Stomach (tissue), 9 donors: ENCODE results near the gene MKX. TPM values are rescaled to one million over a fixed set of nuclear protein-coding genes. Genes with fewer than 3 reads are reported as not detected.

Source experiments
- DNase-seq, 2 donors: peaks; one replicate each; pipeline versions ENCODE4 v3.0.0 to v3.0.0-alpha.2; 2013 to 2019
- H3K27ac ChIP-seq, 5 donors: fragments of 200-600 bp in 4 of 5; sonication (generic) in 4 of 5; one replicate each; pipeline ENCODE4 v1.5.1; 2013 to 2019; ENCODE audit warnings: mild to moderate bottlenecking in 1 of 5, moderate library complexity in 1 of 5
- H3K27me3 ChIP-seq, 3 donors: fragments of 200-600 bp; sonication (generic); one replicate each; pipeline ENCODE4 v1.5.1; 2017 to 2019; ENCODE audit warnings: mixed run types in 1 of 3
- H3K36me3 ChIP-seq, 4 donors: fragments of 200-600 bp; sonication (generic); 1 replicate in 3 of 4; 2 replicates in 1 of 4; pipeline ENCODE4 v1.5.1; 2016 to 2019
- H3K4me1 ChIP-seq, 4 donors: fragments of 200-600 bp; sonication (generic); one replicate each; pipeline ENCODE4 v1.5.1; 2016 to 2019
- H3K4me3 ChIP-seq, 4 donors: fragments of 200-600 bp; sonication (generic) in 3 of 4; one replicate each; pipeline ENCODE4 v1.5.1; 2016 to 2019; ENCODE audit warnings: mild to moderate bottlenecking in 1 of 4
- H3K9me3 ChIP-seq, 4 donors: fragments of 200-600 bp; sonication (generic); one replicate each; pipeline ENCODE4 v1.5.1; 2016 to 2019
- CTCF ChIP-seq, 7 experiments: fragments of 450-650 bp in 4 of 7; fragments of 200-600 bp in 3 of 7; sonication (generic) in 3 of 7; IDR thresholded peaks; one replicate each; pipeline ENCODE4 v1.5.1; 2016 to 2019; ENCODE audit warnings: antibody characterized with exemption in 7 of 7, control low read depth in 2 of 7, mild to moderate bottlenecking in 1 of 7
- EP300 ChIP-seq: sonication (generic); formaldehyde crosslinking; IDR thresholded peaks from one replicate; pipeline ENCODE4 v1.6.1; 2017; ENCODE audit warnings: antibody characterized with exemption
- POLR2A ChIP-seq, 4 donors: fragments of 450-650 bp; IDR thresholded peaks; one replicate each; pipeline ENCODE4 v1.6.1; 2016; ENCODE audit warnings: antibody characterized with exemption in 4 of 4, control low read depth in 2 of 4, mild to moderate bottlenecking in 1 of 4, moderate library complexity in 1 of 4
- POLR2AphosphoS5 ChIP-seq, 3 donors: sonication (generic); formaldehyde crosslinking; IDR thresholded peaks; one replicate each; pipeline ENCODE4 v1.6.1; 2016; ENCODE audit warnings: antibody characterized with exemption in 3 of 3
- WGBS, 5 donors: extraction: QIAGEN DNeasy Blood & Tissue Kit in 3 of 5; methylation state at CpG; one replicate each; pipeline versions ENCODE4 v1.1.5 to v1.1.7; 2013 to 2018; 5-methylcytosine and 5-hydroxymethylcytosine counted together
- intact Hi-C: fragments of 100-400 bp; cut with DNase I; formaldehyde crosslinking; loops from one replicate; pipeline ENCODE4 v1.15.1; 2023; ENCODE audit warnings: low total_unique reads
- polyA plus RNA-seq, 3 donors: library from polyadenylated mRNA; stranded (reverse); fragments of 200-250 nt; gene quantifications; one replicate each; pipeline ENCODE4 v1.2.3, GENCODE V29; 2013
- total RNA-seq, 5 donors: library from RNA; depleted of rRNA; stranded (reverse); fragments of >200 nt; gene quantifications; one replicate each; pipeline versions ENCODE4 v1.1.0 to v1.2.3, GENCODE V29; 2014 to 2016
- donor health status: healthy with polysubstance abuse.
- donor health status: Bipolar disorder and iron deficiency.
- donor health status: healthy.

MKX gene
- total and polyA plus RNA-seq, 8 donors: 0.06 to 24.1 (median 2.4) TPM; not detected in 2

- Histone ChIP-seq H3K4me1 (peaks cover 29 to 36% (median 33%) of the 10 kb centered on the region in 4 donors), H3K27ac (no peak overlapping the region), H3K36me3 (no peaks in the 10 kb centered on the region), H3K27me3 (peaks cover 0 to 85% (median 43%) of the 10 kb centered on the region in 3 donors), H3K9me3 (no peaks in the 10 kb centered on the region), H3K4me3 (no peak overlapping the region)
- intact Hi-C loops: no loop called here
- no peak for TF ChIP-seq EP300
- no peak for TF ChIP-seq POLR2A (IDR thresholded peaks at IDR 0.05)
- TF ChIP-seq POLR2AphosphoS5 (IDR thresholded peaks at IDR 0.05): no peak
- no peak for TF ChIP-seq CTCF (IDR thresholded peaks at IDR 0.05)
- 24 to 39% (median 33%) methylated on average over 4 of the region's 4 CpGs for WGBS, 5 donors
- no peak for DNase-seq
Measured at GRCh38 chr10:27748601-27749000, 3.0 kb upstream of the MKX start.

DNA sequence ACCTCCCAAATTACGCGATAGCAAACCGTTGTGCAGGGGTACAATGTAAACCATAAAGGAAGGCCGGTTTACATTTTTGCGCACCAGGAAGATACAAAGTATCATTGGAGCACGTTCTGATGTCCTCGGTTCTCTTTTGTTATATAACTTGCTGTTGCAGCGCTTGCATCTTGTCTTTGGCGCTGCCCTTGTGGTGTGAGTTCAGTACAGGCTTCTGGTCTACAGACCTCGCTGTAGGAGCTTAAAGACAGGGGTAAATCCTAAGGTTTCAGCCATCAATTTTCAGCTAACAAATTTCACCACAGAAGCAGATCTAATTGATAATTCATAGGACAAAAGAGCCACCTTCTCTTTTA lies 1.5 kb upstream of the MKX start:
- 10 to 28% (median 13%) methylated on average over 10 of the region's 10 CpGs for whole genome bisulfite sequencing, 5 donors
- peaks cover 0 to 100% (median 56%) of the 10 kb centered on the region in 3 donors for H3K27me3 ChIP-seq
- H3K36me3 ChIP-seq: no peaks in the 10 kb centered on the region
- H3K9me3 ChIP-seq: no peaks in the 10 kb centered on the region
- H3K4me3 ChIP-seq: peak overlapping the region in 1 of 4 donors; percentile 77
- intact Hi-C loops: no loop called here
- TF ChIP-seq CTCF (IDR thresholded peaks at IDR 0.05): no peak
- peaks cover 41 to 51% (median 46%) of the 10 kb centered on the region in 4 donors for H3K4me1 ChIP-seq
- no peak overlapping the region for H3K27ac ChIP-seq
- DNase-seq: peak in 1 of 2 donors; percentile 49

GRCh38 chr10:27746397-27747095 lies 927 bp upstream of the MKX start:
- peak overlapping the region; percentile 60 to 77 (median 72) for H3K4me3 ChIP-seq
- no peak for TF ChIP-seq POLR2A (IDR thresholded peaks at IDR 0.05)
- TF ChIP-seq EP300: no peak
- TF ChIP-seq CTCF (IDR thresholded peaks at IDR 0.05): no peak
- no peak for TF ChIP-seq POLR2AphosphoS5 (IDR thresholded peaks at IDR 0.05)
- peak in 1 of 2 donors; percentile 17 for DNase-seq

GRCh38 chr10:27744802-27745731 lies 552 bp downstream of the MKX start:
- no peak for DNase-seq
- intact Hi-C loops: loop anchor here (5.0 kb wide), 1 partner anchor 432 kb away; no protein-coding TSS in a partner anchor
- WGBS, 5 donors: 3 to 6% (median 5%) methylated on average over 47 to 78 of the region's 78 CpGs
- Histone ChIP-seq H3K27ac (peak overlapping the region in 3 of 5 donors; percentile 77 to 93 (median 86)), H3K4me3 (peak overlapping the region; percentile 60 to 77 (median 72)), H3K9me3 (no peaks in the 10 kb centered on the region), H3K27me3 (peaks cover 0 to 100% (median 69%) of the 10 kb centered on the region in 3 donors), H3K36me3 (no peaks in the 10 kb centered on the region), H3K4me1 (peaks cover 51 to 63% (median 58%) of the 10 kb centered on the region in 4 donors)
- TF ChIP-seq POLR2AphosphoS5 (IDR thresholded peaks at IDR 0.05) (no peak), POLR2A (IDR thresholded peaks at IDR 0.05) (no peak), CTCF (IDR thresholded peaks at IDR 0.05) (no peak), EP300 (no peak)

More at GRCh38 chr10:27746397-27747095, 927 bp upstream of the MKX start:
- intact Hi-C loops: no loop called here
- Histone ChIP-seq H3K4me1 (peaks cover 46 to 56% (median 51%) of the 10 kb centered on the region in 4 donors), H3K27me3 (peaks cover 0 to 100% (median 61%) of the 10 kb centered on the region in 3 donors), H3K27ac (peak overlapping the region in 1 of 5 donors; percentile 93), H3K36me3 (no peaks in the 10 kb centered on the region), H3K9me3 (no peaks in the 10 kb centered on the region)
- 7 to 15% (median 9%) methylated on average over 25 of the region's 25 CpGs for WGBS, 5 donors
